ENCODE results near the gene CLASP2.

GRCh38 chr3:33473813-33474212 lies 244.2 kb downstream of the CLASP2 start:
- no peak for TF ChIP-seq GATA2 (IDR thresholded peaks at IDR 0.05; ENCODE audit: low read depth, low read length)
- no peak for TF ChIP-seq GATA3 (IDR thresholded peaks at IDR 0.05; ENCODE audit: low read depth, low read length)
